ENCODE measurements around the gene HCFC2. TPM values are rescaled to one million over a fixed set of nuclear protein-coding genes. Genes with fewer than 3 reads are reported as not detected.

HCFC2 gene
- total RNA-seq, 1 donor from 2014 or later = 28.7 TPM

GRCh38 chr12:104044158-104044557 is 20.2 kb upstream of the HCFC2 start:
- Histone ChIP-seq H3K27ac (no peak overlapping the region), H3K4me1 (peaks cover 23% of the 10 kb centered on the region), H3K36me3 (no peaks in the 10 kb centered on the region), H3K9me3 (no peaks in the 10 kb centered on the region), H3K4me3 (no peak overlapping the region), H3K27me3 (no peaks in the 10 kb centered on the region)
- TF ChIP-seq, protein P1, sequence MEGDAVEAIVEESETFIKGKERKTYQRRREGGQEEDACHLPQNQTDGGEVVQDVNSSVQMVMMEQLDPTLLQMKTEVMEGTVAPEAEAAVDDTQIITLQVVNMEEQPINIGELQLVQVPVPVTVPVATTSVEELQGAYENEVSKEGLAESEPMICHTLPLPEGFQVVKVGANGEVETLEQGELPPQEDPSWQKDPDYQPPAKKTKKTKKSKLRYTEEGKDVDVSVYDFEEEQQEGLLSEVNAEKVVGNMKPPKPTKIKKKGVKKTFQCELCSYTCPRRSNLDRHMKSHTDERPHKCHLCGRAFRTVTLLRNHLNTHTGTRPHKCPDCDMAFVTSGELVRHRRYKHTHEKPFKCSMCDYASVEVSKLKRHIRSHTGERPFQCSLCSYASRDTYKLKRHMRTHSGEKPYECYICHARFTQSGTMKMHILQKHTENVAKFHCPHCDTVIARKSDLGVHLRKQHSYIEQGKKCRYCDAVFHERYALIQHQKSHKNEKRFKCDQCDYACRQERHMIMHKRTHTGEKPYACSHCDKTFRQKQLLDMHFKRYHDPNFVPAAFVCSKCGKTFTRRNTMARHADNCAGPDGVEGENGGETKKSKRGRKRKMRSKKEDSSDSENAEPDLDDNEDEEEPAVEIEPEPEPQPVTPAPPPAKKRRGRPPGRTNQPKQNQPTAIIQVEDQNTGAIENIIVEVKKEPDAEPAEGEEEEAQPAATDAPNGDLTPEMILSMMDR (IDR thresholded peaks at IDR 0.05) = no peak
- TF ChIP-seq POLR2A (IDR thresholded peaks at IDR 0.05) (no peak), POLR2AphosphoS5 (IDR thresholded peaks at IDR 0.05; ENCODE audit: insufficient read depth in 1 of 2, low read depth in 1 of 2) (no peak)
- intact Hi-C loops (cut with DNase I) = no loop called here
- no peak for DNase-seq (ENCODE audit: extremely low spot score in 2 of 2)

- Histone ChIP-seq H3K36me3 (no peaks in the 10 kb centered on the region), H3K27ac (no peak overlapping the region), H3K9me3 (no peaks in the 10 kb centered on the region), H3K27me3 (no peaks in the 10 kb centered on the region), H3K4me1 (peaks cover 29% of the 10 kb centered on the region), H3K4me3 (no peak overlapping the region)
- no peak for DNase-seq (ENCODE audit: extremely low spot score in 2 of 2)
- TF ChIP-seq, protein P1 (IDR thresholded peaks at IDR 0.05) = no peak
- no peak for TF ChIP-seq POLR2A (IDR thresholded peaks at IDR 0.05)
- TF ChIP-seq POLR2AphosphoS5 (IDR thresholded peaks at IDR 0.05; ENCODE audit: insufficient read depth in 1 of 2, low read depth in 1 of 2) = no peak
- intact Hi-C loops (cut with DNase I) = no loop called here
Measured at GRCh38 chr12:104046306-104046705, 18.0 kb upstream of the HCFC2 start.

DNA sequence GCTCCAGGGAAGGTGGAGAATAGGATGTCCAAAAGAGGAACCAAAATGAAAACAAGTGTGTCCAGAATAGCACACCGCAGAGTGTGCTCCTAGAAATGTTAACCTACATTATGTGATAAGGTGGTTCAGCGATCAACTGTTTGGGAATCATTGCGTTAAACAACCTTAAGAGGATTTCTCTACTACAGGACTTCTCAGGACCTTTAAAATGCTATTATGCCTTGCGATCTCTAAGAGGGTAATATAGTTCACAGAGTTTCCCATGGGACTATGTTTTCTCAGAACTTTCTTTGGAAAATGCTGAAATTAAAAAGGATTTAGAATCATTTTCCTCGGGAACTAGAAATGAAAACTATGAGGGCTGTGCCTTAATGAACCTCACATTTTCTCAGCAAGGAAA is 16.2 kb upstream of the HCFC2 start:
- H3K4me1 ChIP-seq = peaks cover 29% of the 10 kb centered on the region
- H3K4me3 ChIP-seq = no peak overlapping the region

GRCh38 chr12:104048811-104049210 is 15.5 kb upstream of the HCFC2 start:
- H3K27ac ChIP-seq = peak overlapping the region; percentile 71
- no peaks in the 10 kb centered on the region for H3K36me3 ChIP-seq
- H3K4me3 ChIP-seq = peak overlapping the region; percentile 51 to 53
- no peaks in the 10 kb centered on the region for H3K27me3 ChIP-seq
- intact Hi-C loops (cut with DNase I) = no loop called here
- peaks cover 29% of the 10 kb centered on the region for H3K4me1 ChIP-seq
- no peak for DNase-seq (ENCODE audit: extremely low spot score in 2 of 2)
- no peaks in the 10 kb centered on the region for H3K9me3 ChIP-seq
- TF ChIP-seq POLR2AphosphoS5 (IDR thresholded peaks at IDR 0.05; ENCODE audit: insufficient read depth in 1 of 2, low read depth in 1 of 2) (no peak), POLR2A (IDR thresholded peaks at IDR 0.05) (no peak)
- TF ChIP-seq, protein P1 (IDR thresholded peaks at IDR 0.05) = no peak

More for the DNA sequence above, 16.2 kb upstream of the HCFC2 start:
- TF ChIP-seq, protein P1 (IDR thresholded peaks at IDR 0.05) = no peak
- TF ChIP-seq POLR2A (IDR thresholded peaks at IDR 0.05) = no peak
- no peak for TF ChIP-seq POLR2AphosphoS5 (IDR thresholded peaks at IDR 0.05; ENCODE audit: insufficient read depth in 1 of 2, low read depth in 1 of 2)
- H3K36me3 ChIP-seq = no peaks in the 10 kb centered on the region
- no peak for DNase-seq (ENCODE audit: extremely low spot score in 2 of 2)
- H3K27me3 ChIP-seq = no peaks in the 10 kb centered on the region
- peak overlapping the region; percentile 71 for H3K27ac ChIP-seq
- H3K9me3 ChIP-seq = no peaks in the 10 kb centered on the region
- intact Hi-C loops (cut with DNase I) = no loop called here

- H3K36me3 ChIP-seq = no peaks in the 10 kb centered on the region
- H3K27me3 ChIP-seq = no peaks in the 10 kb centered on the region
- intact Hi-C loops (cut with DNase I) = no loop called here
- H3K27ac ChIP-seq = peak overlapping the region; percentile 71
- H3K4me1 ChIP-seq = peaks cover 29% of the 10 kb centered on the region
- H3K4me3 ChIP-seq = peak overlapping the region; percentile 51 to 53
- DNase-seq (ENCODE audit: extremely low spot score in 2 of 2) = no peak
- H3K9me3 ChIP-seq = no peaks in the 10 kb centered on the region
- TF ChIP-seq POLR2AphosphoS5 (IDR thresholded peaks at IDR 0.05; ENCODE audit: insufficient read depth in 1 of 2, low read depth in 1 of 2) (no peak), POLR2A (IDR thresholded peaks at IDR 0.05) (no peak)
- TF ChIP-seq, protein P1 (IDR thresholded peaks at IDR 0.05) = no peak
Measured at GRCh38 chr12:104049278-104049902, 14.9 kb upstream of the HCFC2 start.
